HuH-7 (cell line): ENCODE measurements around the gene CCER1.
A peak's percentile ranks its signal among the peaks of the same experiment; 100 is the strongest.

Source experiments
- DNase-seq: peaks from one replicate; pipeline ENCODE4 v3.0.0; 2011; ENCODE audit warnings: low spot score

The CCER1 gene

GRCh38 chr12:90965204-90965603 is 10.2 kb upstream of the CCER1 start:
- no peak for DNase-seq

GRCh38 chr12:90964616-90965015 is 9.6 kb upstream of the CCER1 start:
- no peak for DNase-seq

GRCh38 chr12:90963946-90964345 is 9.0 kb upstream of the CCER1 start:
- no peak for DNase-seq

GRCh38 chr12:90961154-90961553 is 6.2 kb upstream of the CCER1 start:
- DNase-seq = no peak

GRCh38 chr12:90959538-90960139 is 4.7 kb upstream of the CCER1 start:
- DNase-seq = peak; percentile 45

- no peak for DNase-seq
Observed at GRCh38 chr12:90959032-90959431, 4.1 kb upstream of the CCER1 start.

GRCh38 chr12:90958347-90958746 is 3.4 kb upstream of the CCER1 start:
- no peak for DNase-seq

- DNase-seq = no peak
Observed at GRCh38 chr12:90954428-90954827, 548 bp downstream of the CCER1 start.

- DNase-seq = peak; percentile 24
Observed at GRCh38 chr12:90953956-90954421, 987 bp downstream of the CCER1 start.

GRCh38 chr12:90951432-90952105 is 3.4 kb downstream of the CCER1 start:
- no peak for DNase-seq

- DNase-seq = no peak
Observed at GRCh38 chr12:90947869-90948268, 7.1 kb downstream of the CCER1 start.

- DNase-seq = no peak
Observed at GRCh38 chr12:90945070-90945649, 9.8 kb downstream of the CCER1 start.

GRCh38 chr12:90943255-90943654 is 11.7 kb downstream of the CCER1 start:
- no peak for DNase-seq

- DNase-seq = no peak
Observed at GRCh38 chr12:90940872-90941499, 14.0 kb downstream of the CCER1 start.

- DNase-seq = no peak
Observed at GRCh38 chr12:90939382-90939781, 15.6 kb downstream of the CCER1 start.

- no peak for DNase-seq
Observed at GRCh38 chr12:90938451-90938850, 16.5 kb downstream of the CCER1 start.

- DNase-seq = no peak
Observed at GRCh38 chr12:90937651-90938050, 17.3 kb downstream of the CCER1 start.

- no peak for DNase-seq
Observed at GRCh38 chr12:90936230-90937005, 18.6 kb downstream of the CCER1 start.

GRCh38 chr12:90925562-90925961 is 29.4 kb downstream of the CCER1 start:
- DNase-seq = peak; percentile 10

- no peak for DNase-seq
Observed at GRCh38 chr12:90924406-90924805, 30.6 kb downstream of the CCER1 start.

GRCh38 chr12:90922145-90922627 is 32.8 kb downstream of the CCER1 start:
- DNase-seq = no peak

- no peak for DNase-seq
Observed at GRCh38 chr12:90921536-90921935, 33.4 kb downstream of the CCER1 start.
